ENCODE data around the gene UTP3.

DNA sequence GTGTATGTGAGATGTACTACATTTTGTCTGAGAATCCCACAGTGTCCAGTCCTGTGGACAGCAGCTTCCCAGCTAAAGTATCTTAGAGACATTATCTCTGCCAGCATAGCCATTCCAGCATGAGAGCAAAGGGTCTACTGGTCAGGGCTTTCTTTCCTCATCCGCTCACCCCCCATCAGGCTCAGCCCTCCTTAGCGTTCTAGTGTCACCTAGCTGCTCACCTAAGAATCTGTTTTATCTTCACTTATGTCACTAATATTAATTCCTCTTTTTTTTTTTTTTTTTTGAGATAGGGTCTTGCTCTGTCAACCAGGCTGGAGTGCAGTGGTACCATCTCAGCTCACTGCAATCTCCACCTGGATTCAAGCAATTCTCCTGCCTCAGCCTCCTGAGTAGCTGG, 49.1 kb downstream of the UTP3 start:
- TF ChIP-seq FUS (optimal IDR thresholded peaks at IDR 0.05; ENCODE audit: low read depth, low read length) (no peak), ZBTB8A (IDR thresholded peaks at IDR 0.05; ENCODE audit: partially characterized antibody) (no peak), ZNF224 (CRISPR knock-in tag; IDR thresholded peaks at IDR 0.05) (no peak), RFX7 (CRISPR knock-in tag; IDR thresholded peaks at IDR 0.05) (no peak), SNRNP70 (optimal IDR thresholded peaks at IDR 0.05; ENCODE audit: low read depth, low read length) (no peak), BRF1 (IDR thresholded peaks at IDR 0.05; ENCODE audit: borderline replicate concordance, extremely low read depth, insufficient read length) (no peak), SIN3B (IDR thresholded peaks at IDR 0.05; ENCODE audit: low read depth) (no peak), EZH2 (IDR thresholded peaks at IDR 0.05; ENCODE audit: borderline replicate concordance, low read depth, low read length) (no peak), RCOR1 (IDR thresholded peaks at IDR 0.05; ENCODE audit: borderline replicate concordance in 1 of 2, low read depth in 2 of 2, low read length in 2 of 2) (no peak), SMAD3 (CRISPR knock-in tag; conservative IDR thresholded peaks at IDR 0.05) (no peak)

All from K562 (cell line).